COLO829 (cell line): Measurements from ENCODE around the gene MLLT10.
A peak's percentile ranks its signal among the peaks of the same experiment; 100 is the strongest.

ENCODE experiments used
- DNase-seq: peaks from one replicate; pipeline ENCODE4 v3.0.0; 2012; ENCODE audit warnings: low spot score

Gene MLLT10

DNA sequence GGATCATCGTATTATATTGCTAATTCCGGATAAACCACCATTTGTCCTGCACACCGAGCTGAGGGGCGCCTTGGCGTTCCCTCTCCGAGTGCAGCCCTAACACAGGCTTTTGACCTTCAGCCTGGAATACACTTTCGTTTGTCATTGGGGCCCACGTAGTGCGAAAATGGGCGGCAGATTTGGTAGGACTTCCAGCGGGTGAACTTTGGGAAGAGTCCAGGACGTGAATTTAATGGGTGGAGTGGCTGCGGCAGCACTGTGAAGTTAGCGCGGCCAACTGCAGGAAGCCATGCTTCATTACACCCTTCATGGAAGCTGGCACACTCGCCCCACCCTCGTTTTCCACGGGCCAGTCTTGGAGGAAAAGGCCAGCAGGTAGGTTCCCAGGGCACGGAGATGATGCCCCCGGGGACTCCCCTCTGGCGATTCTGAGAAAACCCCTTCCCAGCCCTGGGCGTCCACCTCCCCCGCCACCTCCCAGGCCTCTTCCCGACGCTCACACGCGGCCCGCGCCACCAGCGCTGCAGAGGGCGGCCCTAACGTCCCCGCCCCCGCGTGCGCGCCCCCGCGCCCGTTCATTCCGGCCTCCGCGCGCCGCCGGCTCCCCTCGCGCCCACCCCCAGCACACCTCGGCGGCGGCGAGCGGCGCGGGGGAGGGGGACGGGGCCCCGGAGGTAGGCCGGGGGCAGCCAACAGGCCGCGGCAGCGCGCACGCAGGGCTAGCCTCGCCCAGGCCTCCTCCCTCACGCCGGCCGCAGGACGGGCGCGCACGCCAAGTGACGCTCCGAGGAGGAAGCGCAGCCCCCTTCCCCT lies at the start of gene MLLT10:
MLLT10 (plus strand) TSS at position 766 of the 813 bp plus-strand sequence. CDS start 413 bp downstream, outside the sequence.
- DNase-seq, result peak; percentile 56

DNA sequence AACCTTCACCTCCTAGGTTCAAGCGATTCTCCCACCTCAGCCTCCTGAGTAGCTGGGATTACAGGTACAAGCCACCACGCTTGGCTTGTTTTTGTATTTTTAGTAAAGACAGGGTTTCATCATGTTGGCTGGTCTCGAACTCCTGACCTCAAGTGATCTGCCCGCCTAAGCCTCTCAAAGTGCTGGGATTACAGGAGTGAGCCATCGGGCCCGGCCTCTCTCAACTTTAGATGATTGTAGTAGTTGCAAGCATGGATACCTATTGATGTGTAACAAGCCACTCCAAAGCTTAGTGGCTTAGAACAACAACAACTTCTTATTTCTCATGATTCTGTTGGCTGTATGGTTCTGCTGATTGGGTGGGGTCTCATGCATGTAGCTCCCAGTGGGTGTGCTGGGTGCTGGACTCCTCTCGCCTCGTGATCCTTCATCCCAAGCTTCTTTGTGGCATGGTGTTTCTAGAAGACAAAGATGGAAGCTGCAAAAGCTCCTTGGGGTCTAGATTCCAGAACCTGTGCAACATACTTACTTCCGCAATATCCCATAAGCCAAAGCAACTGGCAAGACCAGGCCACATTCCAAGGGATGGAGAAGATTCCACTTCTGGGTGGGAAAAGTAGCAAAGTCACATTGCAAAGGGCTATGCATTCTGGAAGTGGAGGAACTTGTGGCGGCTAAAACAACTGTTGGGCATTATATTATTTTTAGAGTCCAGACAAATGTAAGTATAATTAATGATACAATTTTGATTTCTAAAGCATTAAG lies 46.4 kb upstream of the MLLT10 start:
- no peak for DNase-seq

DNA sequence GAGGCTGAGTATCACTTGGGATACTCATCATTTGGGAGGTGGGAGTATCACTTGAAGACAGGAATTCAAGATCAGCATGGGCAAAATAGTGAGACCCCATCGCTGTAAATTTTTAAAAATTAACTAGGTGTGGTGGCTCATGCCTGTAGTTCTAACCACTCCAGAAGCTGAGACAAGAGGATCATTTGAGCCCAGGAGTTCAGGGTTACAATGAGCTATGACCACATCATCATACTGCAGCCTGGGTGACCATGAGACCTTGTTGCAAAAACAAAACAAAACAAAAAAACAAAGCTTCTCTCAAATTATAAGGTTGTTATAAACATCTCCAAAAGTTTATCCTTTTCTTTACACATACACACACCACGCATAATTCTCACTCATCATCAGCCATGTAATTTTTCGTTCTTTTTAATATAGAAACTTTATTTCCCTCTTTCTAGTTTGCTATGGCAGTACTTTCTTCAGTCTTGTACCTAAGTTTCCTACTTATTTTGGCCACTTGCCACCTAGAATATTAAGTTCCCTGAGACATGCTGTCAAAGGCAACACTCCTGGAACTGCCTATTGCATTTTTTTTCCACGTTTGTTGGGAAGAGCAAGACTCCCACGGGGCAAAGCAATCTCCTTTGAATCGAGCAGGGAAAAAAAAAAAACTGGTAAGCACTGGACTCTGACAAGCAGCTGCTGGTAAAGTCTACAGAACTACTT lies 45.6 kb upstream of the MLLT10 start:
- no peak for DNase-seq

DNA sequence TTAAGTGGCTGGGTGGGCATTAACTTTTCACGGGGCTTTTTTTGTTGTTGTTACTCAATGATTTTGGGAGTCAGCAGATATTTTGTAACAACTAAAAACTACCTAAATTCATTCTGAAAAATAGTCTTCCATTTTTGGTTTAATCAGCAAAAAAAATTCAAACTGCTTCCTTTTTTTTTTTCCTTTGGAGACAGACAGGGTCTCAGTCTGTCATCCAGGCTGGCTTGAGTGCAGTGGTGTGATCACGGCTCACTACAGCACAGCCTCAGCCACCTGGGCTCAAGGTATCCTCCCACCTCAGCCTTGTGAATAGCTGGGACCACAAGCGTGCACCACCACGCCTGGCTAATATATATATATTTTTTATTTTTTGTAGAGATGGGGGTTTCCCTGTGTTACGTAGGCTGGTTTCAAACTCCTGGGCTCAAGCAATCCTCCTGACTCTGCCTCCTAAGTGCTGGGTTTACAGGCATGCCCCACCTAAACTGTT lies 45.0 kb upstream of the MLLT10 start:
- no peak for DNase-seq

DNA sequence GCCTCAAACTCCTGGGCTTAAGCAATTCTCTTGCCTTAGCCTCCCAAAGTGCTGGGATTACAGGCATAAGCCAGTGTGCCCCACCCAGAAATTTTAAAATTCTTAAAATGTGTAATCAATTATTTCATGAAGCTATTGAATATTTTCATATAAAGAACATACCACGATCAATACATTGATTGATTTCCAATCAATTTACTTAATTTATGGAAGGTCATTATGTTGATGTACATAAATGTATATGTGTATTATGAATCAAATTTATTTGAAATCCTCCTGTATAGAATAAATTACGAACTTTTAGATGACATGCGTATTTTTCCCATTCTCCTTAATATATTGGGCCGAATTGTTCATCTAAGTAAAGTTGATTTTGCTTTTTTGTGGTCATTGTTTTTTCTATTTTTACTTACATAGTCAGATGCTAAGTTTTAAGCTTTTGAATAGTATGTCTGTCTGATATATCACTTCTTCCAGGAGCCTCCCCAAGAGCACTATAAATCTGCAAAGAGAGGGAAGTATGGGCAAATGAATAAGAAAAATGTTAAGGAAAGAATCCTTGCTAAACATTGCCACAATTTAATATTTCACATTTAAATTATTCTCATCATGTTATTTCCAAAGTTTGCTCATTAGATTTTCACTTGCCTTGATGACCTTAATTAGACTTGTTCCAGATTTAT lies 43.9 kb upstream of the MLLT10 start:
- no peak for DNase-seq

DNA sequence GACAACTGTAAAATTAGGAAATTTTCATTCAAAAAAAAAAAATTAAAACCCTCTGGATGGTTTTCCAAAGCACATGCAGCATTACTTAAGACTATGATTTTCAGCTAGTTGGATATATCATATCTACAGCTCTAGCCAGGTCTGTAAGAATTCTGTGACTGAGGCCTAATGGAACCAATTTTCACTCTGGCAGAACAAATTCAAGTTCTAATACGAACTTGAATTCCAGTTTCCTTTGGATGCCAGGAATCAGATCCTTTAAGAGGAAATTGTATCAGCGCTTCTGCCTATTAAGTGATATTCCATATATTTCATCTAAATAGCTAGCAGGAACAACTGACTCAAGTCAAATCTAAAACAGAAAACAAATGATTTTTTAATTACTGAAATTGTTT lies 43.3 kb upstream of the MLLT10 start:
- DNase-seq, result no peak

DNA sequence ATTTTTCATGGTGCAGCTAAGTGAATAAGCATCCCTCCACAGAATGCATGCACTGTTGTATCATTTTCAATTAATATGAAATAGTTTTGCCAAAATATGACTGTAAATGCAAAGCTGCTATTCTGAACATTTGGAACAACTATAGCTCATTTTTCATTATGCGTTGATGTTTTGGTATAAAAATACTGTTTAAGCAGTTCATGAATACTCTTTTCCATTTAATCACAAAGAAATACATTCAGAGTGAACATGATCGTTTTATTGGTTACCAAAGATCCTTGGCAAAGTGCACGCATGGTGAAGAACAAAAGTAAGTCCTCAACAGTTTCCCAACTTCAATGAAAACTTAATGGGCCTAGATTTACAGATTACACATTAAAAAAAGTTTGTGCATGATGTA lies 41.6 kb upstream of the MLLT10 start:
- DNase-seq, result no peak

DNA sequence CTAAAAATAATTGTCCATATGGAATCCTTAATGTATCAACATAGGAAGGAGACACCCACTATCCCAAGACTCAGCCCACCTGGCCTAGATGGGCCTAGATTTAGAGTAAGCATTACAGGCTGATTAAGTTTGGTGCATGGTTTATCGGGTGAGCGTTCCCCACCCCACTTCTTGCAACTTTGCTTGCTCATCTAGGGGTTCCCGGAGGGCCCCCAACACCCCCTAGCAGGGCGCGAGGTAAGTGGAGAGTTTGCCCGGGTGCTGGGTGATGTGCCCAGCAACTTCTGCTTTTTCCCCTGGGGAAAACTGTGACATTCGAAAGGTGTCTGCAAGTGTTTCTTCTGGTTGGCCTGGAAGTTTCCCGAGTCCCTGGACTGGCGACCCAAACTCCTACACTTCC lies 40.2 kb upstream of the MLLT10 start:
- no peak for DNase-seq

DNA sequence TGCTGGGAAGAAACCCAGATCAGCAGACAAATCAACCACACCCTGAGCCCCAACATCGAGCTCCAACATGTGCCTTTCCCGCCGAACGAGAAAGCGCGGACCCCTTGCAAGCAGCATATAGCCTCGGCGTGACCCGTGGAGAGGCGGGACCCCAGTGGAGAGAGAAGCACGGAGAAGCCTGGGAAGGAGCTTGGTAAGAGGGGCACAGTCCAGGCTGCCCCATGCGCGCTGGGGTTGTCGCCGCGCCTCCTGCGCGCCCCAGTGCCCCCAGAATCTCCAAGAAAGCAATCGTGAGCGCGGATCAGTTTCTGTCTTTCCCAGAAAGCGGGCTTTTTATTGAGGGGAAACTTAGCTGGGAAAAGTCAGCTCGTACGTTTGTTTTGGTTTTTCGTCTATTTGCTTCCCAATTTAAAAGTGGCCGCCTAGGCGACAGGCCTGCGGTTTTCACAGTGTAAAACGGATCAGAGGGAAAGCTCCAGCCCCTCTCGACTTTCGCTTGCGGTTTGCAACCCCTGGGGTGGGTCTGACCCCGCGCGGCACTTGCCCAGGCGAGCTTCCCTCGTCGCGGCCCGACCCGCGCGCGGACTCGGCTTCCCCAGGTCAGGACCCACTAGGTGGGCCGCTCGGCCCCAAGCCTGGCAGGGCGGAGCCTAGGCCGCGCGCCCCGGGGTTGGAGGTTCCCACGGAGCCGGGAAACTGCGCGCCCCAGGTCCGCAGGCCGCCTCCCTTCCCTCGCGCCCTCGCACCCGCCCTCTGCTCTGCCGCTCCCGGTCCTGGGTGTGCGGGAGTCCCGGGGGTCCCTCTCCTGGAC lies 39.6 kb upstream of the MLLT10 start:
- DNase-seq, result no peak

DNA sequence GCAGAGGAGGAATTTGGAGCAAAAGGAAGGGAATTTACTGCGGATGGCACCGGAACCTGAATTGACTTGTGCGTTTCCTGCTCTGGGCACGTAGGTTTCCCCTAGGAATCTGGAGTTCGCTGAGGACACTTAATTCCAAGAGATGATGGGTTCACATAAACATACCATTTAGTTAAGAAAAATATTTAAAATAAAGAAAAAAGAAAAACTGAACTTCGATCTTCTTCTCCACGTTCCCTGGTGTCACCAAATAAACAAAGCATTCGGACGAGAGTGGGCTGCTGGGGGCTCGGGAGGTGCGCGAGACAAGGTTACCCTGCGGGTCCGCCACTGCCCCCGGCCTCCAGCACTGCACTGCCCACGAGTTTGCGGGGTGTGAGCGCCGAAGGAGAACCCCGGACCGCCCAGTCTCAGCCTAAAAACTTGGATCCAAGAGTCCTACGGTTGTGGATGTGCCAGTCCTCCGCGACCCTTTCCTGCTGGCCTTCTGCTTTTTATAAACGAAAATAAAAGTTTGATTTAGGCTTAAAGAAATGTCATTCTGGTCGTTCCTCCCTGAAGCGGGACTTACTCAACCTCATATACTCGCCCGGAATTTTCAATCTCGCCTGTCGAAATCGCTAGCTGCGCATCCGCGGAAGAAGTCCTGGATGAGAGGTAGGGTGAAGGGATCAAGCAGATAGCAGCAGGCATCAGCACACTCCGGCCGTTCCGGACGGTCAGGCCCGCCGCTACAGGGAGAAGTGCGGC lies 38.9 kb upstream of the MLLT10 start:
- no peak for DNase-seq

DNA sequence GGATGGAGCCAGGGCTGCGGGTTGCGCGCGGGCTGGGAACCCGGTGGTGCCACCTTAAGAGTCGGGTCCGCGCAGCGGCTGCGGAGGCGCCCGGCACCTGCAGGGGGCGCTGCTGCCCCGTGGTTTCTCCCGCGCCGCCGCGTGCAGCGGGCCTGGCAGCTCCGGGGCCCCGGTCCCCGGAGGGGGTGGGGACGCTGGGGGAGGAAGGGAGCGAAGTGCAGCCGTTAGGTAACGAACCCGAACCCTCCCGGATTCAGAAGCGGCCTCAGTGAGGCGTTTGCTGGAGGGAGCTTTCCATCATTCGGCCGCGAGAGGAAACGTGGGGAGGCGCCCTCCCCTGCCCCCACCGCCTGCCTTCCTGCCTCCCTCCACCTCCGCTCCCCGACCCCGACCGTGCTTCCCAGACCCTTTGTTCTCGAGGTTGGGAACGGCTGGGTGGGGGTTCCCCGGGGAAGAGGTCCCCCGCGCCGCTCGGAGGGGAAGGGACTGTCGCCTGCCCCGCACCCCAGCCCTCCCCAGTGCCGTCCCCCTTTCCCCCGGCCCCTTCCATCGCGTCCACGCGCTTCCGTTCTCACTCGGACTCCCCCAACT lies 38.2 kb upstream of the MLLT10 start:
- peak; percentile 71 for DNase-seq

DNA sequence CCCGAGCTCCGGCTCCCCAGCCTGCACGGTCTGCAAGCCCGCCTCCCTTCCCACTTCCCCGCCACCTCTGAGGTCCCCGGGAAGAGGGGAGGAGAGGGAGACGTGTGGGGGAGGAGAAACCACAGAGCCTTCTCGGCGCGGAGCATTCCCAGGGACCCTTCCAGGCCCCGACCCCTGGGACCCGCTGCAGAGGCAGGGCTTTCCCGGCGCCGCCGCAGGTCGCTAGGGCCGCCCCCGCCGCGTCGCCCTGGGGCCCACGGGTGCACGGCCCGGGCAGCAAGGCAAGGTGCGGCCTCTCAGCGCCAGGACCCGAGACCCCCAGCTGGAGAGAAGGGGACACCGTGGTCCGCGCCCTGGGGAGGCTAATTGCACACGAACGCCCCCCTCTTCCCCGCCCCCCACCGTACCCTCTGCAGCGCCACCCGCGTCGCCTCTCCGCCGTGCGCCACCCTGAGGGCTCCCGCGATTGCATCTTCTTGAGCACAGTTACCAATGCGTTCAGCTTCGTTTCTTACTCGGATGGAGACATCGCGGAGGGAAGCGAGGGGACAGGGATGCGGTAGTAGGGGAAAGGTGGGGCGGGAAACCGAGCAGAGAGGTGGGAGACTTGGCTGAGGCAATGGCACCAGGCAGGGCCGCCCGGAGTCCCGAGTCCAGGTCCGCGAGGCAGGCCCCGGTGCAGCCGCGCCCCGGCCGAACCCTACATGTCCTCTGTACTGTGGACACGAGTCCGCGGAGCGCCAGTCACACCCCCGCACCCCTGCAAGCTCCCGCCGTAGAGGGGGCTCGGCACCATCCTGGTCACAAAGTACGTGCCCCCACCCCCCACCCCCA lies 37.5 kb upstream of the MLLT10 start:
- DNase-seq, result peak; percentile 16

DNA sequence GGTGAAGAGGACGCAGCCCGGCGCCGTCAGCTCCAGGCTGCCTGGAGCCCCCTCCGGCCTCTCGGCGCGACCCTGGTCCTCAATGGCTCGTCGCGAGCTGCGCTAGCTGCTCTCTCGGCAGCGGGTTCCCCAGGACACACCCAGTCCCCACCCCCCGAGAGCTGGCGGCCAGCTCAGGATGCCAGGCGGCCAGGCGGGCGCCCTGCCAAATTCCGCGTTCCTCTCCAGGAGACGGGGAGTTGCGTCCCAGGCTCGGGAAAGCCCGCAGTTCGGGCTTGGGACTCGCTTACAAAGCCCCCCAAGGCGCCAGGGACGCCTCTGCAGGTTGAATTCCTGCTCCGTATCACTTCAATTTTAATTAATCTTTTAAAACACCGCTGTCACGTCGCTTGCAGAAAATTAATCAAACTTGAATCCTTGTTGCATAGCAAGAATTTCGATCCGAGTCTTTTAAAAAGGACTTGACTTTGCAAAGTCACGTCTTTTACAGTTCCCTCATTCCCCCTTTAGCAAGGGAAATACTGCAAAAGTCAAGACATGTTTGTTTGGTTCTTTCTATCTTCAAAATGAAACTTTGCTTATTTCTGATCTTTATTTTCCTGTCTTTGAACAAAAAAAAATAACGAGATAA lies 36.7 kb upstream of the MLLT10 start:
- DNase-seq, result peak; percentile 65

DNA sequence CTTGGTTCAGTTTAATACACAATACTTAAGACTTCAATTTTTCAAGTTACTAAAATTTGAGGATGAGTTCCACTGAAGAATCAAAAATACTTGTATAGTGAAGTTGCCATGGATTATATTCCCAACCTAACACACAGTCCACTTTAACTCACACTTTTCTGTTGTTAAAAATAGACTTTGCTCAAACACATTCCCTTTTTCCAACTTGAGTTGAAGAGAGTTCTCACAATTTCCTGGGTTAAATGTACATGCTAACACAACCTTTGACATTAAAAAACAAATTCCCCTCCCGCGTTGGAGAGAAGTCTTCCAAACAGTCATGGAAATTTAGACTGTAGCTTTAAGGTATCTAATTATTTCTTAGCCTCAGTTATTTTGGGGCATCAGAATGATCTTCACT lies 35.7 kb upstream of the MLLT10 start:
- DNase-seq, result no peak

DNA sequence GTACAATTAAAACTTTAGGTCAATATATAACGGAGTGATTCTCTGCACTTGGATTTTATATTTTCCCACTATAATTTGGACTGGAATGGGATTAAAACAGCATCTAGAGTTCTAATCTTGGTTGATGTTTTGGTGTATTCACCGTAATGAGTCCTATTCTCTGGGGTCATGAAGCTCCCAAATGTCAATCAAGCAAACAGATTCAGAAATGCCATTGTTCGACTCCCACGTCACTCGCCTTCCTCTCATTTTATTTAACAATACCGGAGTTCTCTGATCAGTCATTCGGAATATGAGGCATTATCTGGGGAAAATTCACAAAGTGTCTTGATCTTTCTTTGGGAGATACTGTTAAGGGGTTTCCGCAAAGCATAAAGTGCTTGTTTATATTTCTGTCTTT lies 35.0 kb upstream of the MLLT10 start:
- no peak for DNase-seq

DNA sequence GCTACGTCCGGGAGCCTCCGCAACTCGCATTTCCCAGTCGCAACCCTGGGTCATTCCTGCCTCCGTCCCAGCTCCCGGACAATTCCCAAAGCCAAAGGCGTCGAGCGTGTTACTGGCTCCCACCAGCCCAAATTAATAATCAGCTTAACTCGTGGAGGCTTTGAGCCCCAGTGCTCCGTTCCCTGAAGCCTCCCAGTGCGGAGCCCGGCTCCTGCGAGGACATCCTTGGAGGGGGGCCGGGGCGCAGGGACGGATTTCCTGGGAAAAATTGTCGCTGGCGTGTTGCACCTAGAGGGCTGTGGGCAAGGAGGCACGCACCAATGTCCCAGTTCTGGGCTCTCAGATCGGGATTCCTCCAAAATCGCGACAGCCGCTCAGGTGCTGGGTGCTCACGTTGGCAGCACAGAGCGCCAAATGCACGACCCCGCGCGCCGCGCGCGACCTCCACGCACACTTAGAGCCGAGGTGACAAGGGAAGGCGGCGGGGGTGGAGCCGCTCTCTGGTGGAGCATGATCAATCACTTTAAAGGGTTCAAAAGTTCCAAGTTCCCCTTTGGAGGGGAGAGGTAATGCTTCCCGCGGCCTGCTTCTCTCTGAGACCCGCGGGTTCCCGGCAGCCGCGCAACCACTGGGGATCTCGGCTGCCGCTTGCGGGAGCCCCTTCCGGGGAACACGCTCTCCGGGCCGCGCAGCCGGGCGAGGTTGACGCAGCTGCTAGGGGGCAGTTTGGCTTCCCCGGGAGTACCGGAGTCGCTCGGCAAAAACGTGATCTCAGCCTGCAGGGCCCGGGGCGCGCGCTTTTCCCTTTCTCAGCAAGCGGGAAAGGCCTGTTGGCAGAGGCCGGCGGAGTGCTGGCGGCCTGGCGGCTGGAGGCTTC lies 34.1 kb upstream of the MLLT10 start:
- no peak for DNase-seq

DNA sequence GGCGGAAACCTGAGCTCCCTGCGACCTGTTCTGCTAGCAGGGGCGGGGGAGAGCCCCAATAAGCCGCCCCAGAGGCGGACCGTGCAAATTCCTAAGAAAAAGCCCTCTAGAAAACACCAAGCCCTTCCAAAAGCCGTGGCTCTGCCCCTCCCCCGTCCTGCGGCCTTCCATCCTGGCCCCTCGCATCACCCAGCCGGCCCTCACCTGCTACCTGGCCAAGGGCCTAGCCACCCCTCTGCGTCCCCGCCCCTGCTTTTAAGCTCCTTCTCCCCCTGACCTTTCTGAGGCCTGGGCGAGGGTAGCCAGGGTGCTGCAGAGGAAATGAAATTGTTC lies 33.5 kb upstream of the MLLT10 start:
- no peak for DNase-seq

DNA sequence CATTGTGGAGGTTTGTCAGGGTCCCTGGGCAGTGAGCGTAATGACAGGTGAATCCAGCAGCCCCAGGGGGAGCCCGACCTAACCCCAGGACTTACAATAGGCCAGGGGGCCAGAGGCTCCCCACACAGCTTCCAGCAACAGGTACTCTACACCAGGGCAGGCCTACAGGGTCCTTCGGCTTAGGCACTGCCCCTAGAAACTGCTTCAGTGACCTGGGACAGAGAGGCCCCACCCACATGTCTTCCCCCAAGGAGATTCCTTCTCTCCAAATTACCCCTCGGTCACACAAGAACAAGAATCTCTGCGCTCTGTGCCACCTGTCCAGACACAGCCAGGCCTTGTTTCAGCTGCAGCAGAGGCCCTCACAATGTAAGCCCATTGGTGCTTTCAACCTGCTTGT lies 32.9 kb upstream of the MLLT10 start:
- DNase-seq, result no peak
